GM18511 (cell line): ENCODE data around the gene UBAC1.

Experiments
- ATAC-seq: cut with Tn5 transposase; IDR thresholded peaks from one replicate; pipeline ENCODE4 v1.9.1; 2021; ENCODE audit warnings: mild to moderate bottlenecking, moderate library complexity; ENCODE audit not compliant: unreplicated experiment

The UBAC1 gene

DNA sequence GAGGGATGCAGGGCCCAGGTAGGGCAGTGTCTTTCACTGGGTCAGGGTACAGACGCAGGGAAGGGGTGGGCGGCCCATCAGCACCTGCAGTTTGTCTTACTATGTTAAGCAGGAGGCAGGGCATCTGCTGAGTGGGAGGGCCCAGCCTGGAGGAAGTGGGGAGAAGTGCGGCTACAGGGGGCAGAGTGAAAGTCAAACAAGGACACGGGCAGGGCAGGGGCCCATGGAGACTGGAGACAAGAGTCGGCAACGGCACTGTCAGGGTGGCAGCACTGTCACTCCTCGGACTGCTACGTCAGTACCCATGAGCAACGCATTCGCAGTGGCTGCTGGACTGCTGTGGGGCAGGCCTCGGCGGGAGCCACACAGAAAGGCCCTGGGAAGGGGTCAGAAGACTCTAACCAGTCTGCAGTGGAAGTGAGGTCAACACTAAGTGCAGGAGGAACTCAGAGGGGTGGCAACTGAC, 73.6 kb downstream of the UBAC1 start:
- ATAC-seq, result no peak

DNA sequence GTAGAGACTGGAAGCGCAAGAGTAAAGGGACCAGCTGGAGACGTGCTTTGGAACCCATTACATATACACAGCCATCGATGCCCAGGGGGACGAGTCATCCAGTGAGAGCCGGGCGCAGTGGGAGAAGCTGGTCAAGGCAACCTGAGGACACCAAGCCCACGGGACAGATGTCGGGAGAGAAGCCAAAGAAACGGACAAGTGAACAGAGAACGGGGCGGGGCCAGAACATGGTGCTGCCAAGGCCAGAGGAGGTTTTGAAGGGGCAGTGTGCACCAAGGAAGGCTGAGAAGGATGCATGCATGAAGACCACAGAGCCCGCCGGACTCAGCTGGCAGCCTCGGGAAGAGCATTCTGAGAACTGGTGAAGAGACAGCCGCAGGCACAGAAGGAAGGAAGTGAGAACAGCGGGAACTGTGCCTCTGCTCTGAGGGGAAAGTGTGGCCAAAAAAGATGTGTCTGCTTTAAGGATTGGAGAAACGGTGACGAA, 74.1 kb downstream of the UBAC1 start:
- no peak for ATAC-seq

DNA sequence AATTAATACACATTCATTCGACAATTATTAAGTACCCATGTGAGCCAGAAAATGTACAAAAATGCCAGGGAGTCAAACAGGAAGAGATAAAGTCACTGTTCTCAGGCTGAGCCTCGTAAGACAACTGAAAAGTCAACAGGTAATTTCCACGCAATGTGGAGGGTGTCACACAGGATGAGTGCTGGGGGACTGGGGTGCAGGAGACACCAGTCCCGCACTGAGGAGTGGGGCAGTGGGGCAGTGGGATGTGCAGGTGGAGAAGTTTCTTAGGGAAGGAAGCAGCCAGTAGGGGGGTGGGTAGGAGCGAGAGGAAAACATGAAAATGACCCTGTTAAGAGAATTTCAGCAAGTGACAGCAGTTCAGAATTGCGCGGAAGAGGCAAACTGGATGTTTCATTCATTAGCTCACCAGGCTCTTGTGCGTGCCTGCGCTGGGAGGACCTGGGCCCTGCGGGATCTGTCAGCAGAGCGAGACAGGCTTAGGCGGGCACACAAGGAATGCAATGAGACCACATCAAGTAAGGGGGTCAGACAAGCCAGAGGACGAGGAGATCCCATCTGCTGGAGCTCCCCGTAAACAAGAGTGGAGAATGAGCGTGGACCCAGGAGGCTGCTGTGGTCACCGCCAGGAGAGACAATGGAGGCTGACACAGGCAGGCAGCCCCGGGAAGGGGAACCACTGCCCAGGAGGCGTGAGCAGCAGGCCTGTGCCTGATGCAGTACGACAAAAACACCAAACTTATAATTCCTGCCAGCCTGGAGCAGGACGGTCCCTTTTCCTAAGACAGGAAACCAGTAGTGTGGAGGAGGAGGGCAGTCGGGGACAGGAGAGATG, 74.8 kb downstream of the UBAC1 start:
- ATAC-seq, result no peak

DNA sequence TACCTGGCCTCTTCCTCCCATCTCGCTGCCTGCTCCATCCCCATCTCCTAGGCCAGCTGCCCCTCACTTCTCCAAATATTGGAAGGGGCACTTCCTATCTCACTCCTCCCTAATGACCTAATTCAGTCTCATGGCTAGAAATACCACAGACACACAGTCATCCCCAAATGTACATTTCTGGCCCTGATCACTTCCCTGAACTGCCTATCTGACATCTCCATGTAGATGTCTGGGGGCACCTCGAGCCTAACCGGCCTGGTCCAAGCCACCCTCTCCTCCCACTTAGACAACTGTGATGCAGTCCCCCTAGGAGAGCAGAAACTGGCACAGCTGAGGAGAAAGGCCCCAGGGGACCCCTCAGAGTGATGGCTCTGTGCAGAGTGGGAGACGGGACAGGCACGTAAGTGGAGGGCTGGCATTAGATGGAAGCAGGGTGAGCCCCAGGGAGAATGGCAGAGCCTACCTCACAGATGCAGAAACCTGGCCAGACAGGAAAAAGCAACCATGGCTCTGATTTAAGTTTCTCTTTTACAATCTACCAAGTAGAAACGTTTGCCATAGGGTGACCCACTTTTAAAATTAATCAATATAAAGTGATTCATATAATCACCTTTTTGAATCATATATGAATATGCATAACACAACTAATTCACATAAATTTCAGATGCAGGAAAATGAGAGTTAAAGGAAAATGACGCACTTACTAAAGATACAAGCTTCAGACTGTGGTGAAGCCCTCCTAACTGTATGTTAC, 75.9 kb downstream of the UBAC1 start:
- ATAC-seq, result no peak

DNA sequence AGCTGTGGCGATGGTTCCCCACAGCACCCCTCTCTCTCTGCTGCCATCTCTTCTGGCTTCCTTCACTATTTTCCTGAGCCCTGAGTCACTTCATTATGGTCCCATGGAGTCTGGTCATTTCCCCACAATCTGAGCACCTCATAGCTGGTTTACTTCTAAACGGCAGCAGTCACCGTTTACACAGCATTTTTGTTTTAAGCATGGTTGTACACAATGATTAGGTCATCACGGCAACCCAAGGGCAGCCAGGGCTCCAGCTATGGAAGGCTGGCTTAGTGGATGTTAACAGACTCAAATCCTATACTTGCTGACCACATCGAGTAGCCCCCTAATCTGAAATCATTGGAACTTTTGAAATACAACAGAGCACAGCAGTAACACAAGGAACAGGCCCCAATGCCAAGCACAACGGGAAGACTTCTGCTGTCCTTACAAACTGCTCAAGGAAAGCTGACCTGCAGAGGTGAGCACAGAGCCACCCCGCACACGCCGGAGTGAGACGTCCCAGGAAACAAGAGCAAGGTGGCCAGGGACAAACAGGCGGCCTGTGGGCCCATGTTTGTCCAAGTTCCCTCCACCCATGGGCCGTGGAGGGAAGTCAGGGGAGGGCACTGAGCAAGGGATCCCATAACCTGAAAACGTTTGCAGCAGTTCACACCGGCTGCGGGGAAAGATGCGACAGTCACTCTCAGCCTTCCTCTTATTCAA, 76.7 kb downstream of the UBAC1 start:
- ATAC-seq, result no peak

DNA sequence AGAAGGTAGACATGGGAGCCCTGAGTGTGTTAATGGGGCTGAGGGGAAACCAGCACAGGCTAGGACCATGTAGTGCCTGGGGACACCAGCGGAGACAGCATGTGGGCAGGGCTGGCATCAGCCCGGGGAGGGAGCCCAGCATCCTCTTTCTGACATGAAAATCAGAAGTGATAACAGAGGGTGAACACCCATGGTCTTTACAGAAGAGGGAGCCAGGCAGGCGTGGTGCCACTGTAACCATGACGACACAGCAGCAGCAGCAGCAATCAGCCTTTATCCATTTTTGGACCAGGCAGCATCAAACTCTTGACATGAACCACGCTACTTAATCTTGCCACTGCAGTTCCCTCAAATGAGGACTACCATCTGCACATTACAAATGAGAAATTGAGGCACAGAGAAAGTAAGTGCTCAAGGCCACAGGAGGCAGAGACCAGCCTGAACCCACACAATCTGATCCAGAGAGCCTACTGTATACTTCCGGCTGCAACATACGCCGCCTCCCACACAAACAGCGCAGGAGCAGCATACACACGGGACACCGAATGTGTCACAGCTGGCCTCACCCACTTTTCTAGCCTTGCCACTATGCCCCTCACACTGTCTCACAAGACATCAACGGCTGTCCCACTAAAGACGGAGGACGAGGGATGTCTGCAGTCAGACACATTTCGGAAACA, 77.6 kb downstream of the UBAC1 start:
- no peak for ATAC-seq
